ENCODE results near the gene DDX49. TPM values are rescaled to one million over a fixed set of nuclear protein-coding genes. Genes with fewer than 3 reads are reported as not detected.

The DDX49 gene
- total RNA-seq, 1 experiment from 2014 or later: 47.9 TPM

DNA sequence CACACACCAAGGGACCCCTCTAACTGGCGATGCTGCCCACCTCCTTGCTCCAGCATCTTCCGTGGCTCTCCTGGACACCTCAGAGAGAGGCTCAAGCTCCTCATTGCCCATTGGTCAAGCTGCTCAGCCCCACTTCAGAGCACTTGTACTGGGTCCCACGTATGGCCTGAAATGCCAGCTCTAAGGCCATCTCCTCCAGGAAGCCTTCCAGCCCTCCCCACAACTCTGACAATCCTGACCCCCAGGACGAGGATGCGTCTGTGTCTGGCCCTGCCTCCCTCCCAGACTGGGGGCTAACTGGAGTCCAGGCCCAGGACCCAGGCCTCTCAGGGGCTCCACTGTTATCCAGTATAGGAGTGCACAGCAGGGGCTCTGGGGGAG, 29.5 kb downstream of the DDX49 start:
- Mint-ChIP-seq H3K27me3 (ENCODE audit: low read depth) (peaks cover 11% of the 10 kb centered on the region), H3K4me1 (no peaks in the 10 kb centered on the region), H3K36me3 (no peaks in the 10 kb centered on the region), H3K27ac (no peak overlapping the region), H3K4me3 (no peak overlapping the region), H3K9me3 (no peaks in the 10 kb centered on the region)
- no peak for DNase-seq (ENCODE audit: low spot score)
- ChIA-PET POLR2A (no interaction called here), CTCF (interaction anchor here (1.0 kb wide), 1 partner anchor 38 kb away, joined by 3 read pairs; no protein-coding TSS in a partner anchor)
- TF ChIP-seq ZBTB21 (CRISPR knock-in tag; IDR thresholded peaks at IDR 0.05; ENCODE audit: borderline replicate concordance) (no peak), PRRX2 (CRISPR knock-in tag; IDR thresholded peaks at IDR 0.05) (no peak), ZNF671 (CRISPR knock-in tag; IDR thresholded peaks at IDR 0.05) (no peak), ZNF219 (CRISPR knock-in tag; IDR thresholded peaks at IDR 0.05; ENCODE audit: borderline replicate concordance) (no peak), ZNF396 (CRISPR knock-in tag; IDR thresholded peaks at IDR 0.05; ENCODE audit: borderline replicate concordance) (no peak), ZNF121 (CRISPR knock-in tag; IDR thresholded peaks at IDR 0.05) (no peak), EMX1 (CRISPR knock-in tag; IDR thresholded peaks at IDR 0.05) (no peak), FOXK1 (CRISPR knock-in tag; IDR thresholded peaks at IDR 0.05) (no peak)
- TF ChIP-seq, protein P1, sequence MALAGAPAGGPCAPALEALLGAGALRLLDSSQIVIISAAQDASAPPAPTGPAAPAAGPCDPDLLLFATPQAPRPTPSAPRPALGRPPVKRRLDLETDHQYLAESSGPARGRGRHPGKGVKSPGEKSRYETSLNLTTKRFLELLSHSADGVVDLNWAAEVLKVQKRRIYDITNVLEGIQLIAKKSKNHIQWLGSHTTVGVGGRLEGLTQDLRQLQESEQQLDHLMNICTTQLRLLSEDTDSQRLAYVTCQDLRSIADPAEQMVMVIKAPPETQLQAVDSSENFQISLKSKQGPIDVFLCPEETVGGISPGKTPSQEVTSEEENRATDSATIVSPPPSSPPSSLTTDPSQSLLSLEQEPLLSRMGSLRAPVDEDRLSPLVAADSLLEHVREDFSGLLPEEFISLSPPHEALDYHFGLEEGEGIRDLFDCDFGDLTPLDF (CRISPR knock-in tag; IDR thresholded peaks at IDR 0.05): no peak
- ATAC-seq: no peak

DNA sequence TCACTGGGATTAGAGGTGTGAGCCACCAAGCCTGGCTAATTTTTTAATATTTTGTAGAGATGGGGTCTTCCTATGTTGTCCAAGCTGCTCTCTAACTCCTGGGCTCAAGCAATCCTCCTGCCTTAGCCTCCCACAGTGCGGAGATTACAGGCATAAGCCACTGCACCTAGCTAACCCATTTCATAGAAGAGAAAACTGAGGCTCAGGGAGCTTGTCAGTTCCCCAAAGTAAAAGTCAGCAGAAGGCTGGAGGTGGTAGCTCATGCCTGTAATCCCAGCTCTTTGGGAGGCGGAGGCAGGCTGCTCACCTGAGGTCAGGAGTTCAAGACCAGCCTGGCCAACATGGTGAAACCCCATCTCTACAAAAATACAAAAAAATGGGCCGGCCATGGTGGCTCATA, 30.3 kb downstream of the DDX49 start:
- no peak overlapping the region for H3K4me3 Mint-ChIP-seq
- DNase-seq (ENCODE audit: low spot score) (no peak), ATAC-seq (no peak)
- no peaks in the 10 kb centered on the region for H3K36me3 Mint-ChIP-seq
- H3K27ac Mint-ChIP-seq: no peak overlapping the region
- H3K9me3 Mint-ChIP-seq: peaks cover 2% of the 10 kb centered on the region; the same call in 1 of the 2 replicates
- H3K4me1 Mint-ChIP-seq: no peaks in the 10 kb centered on the region
- TF ChIP-seq SMAD3 (CRISPR knock-in tag; IDR thresholded peaks at IDR 0.05; ENCODE audit: borderline replicate concordance) (no peak), TEAD1 (CRISPR knock-in tag; IDR thresholded peaks at IDR 0.05) (no peak), JAZF1 (CRISPR knock-in tag; IDR thresholded peaks at IDR 0.05) (no peak), FOXP1 (CRISPR knock-in tag; IDR thresholded peaks at IDR 0.05; ENCODE audit: borderline replicate concordance) (no peak), ESRRA (CRISPR knock-in tag; IDR thresholded peaks at IDR 0.05; ENCODE audit: borderline replicate concordance) (no peak), ZNF317 (CRISPR knock-in tag; IDR thresholded peaks at IDR 0.05; ENCODE audit: borderline replicate concordance, low read depth) (no peak), ZNF219 (CRISPR knock-in tag; IDR thresholded peaks at IDR 0.05; ENCODE audit: borderline replicate concordance) (no peak), SP1 (CRISPR knock-in tag; conservative IDR thresholded peaks at IDR 0.05) (no peak), ZNF423 (CRISPR knock-in tag; IDR thresholded peaks at IDR 0.05) (no peak), SMAD4 (CRISPR knock-in tag; IDR thresholded peaks at IDR 0.05) (no peak), PRRX2 (CRISPR knock-in tag; IDR thresholded peaks at IDR 0.05) (no peak)
- TF ChIP-seq, protein P2, sequence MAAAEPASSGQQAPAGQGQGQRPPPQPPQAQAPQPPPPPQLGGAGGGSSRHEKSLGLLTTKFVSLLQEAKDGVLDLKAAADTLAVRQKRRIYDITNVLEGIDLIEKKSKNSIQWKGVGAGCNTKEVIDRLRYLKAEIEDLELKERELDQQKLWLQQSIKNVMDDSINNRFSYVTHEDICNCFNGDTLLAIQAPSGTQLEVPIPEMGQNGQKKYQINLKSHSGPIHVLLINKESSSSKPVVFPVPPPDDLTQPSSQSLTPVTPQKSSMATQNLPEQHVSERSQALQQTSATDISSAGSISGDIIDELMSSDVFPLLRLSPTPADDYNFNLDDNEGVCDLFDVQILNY (CRISPR knock-in tag; IDR thresholded peaks at IDR 0.05): no peak
- TF ChIP-seq, protein P3, sequence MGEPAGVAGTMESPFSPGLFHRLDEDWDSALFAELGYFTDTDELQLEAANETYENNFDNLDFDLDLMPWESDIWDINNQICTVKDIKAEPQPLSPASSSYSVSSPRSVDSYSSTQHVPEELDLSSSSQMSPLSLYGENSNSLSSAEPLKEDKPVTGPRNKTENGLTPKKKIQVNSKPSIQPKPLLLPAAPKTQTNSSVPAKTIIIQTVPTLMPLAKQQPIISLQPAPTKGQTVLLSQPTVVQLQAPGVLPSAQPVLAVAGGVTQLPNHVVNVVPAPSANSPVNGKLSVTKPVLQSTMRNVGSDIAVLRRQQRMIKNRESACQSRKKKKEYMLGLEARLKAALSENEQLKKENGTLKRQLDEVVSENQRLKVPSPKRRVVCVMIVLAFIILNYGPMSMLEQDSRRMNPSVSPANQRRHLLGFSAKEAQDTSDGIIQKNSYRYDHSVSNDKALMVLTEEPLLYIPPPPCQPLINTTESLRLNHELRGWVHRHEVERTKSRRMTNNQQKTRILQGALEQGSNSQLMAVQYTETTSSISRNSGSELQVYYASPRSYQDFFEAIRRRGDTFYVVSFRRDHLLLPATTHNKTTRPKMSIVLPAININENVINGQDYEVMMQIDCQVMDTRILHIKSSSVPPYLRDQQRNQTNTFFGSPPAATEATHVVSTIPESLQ (CRISPR knock-in tag; IDR thresholded peaks at IDR 0.05): no peak
- ChIA-PET POLR2A (no interaction called here), CTCF (interaction anchor here (0.7 to 1.1 kb wide), 4 partner anchors 11 to 37 kb away, joined by 3 to 9 read pairs (median 4); no protein-coding TSS in a partner anchor)
- peaks cover 8% of the 10 kb centered on the region for H3K27me3 Mint-ChIP-seq (ENCODE audit: low read depth)

DNA sequence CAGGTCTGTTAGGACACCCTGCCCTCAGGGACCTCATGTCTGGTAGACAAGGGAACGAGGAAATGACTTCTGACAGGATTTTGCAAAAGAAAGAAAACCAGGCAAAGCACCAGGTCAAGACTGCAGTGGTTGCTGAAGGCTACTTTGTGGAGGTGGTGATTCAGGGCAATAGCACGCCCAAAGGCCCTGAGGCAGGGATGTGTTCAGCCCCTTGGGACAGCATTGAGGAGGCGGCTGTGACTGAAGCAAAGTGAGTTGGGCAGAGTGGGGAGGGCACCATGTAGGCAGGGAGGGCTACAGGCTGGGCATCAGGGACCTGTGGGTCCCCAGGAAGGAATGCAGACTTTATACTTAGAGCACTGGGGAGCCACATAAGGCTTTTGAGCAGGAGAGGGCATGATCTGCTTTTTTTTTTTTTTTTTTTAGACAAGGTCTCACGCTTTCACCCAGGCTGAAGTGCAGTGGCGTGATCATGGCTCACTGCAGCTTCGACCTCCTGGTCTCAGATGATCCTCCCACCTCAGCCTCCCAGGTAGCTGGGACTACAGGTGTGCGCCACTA, 32.3 kb downstream of the DDX49 start:
- CTCF ChIA-PET: no interaction called here
- H3K36me3 Mint-ChIP-seq: no peaks in the 10 kb centered on the region
- TF ChIP-seq ZNF219 (CRISPR knock-in tag; IDR thresholded peaks at IDR 0.05; ENCODE audit: borderline replicate concordance) (no peak), ZNF671 (CRISPR knock-in tag; IDR thresholded peaks at IDR 0.05) (no peak), CREM (CRISPR knock-in tag; IDR thresholded peaks at IDR 0.05) (no peak), OVOL2 (CRISPR knock-in tag; IDR thresholded peaks at IDR 0.05; ENCODE audit: borderline replicate concordance) (no peak), ZNF396 (CRISPR knock-in tag; IDR thresholded peaks at IDR 0.05; ENCODE audit: borderline replicate concordance) (no peak), NFYB (CRISPR knock-in tag; conservative IDR thresholded peaks at IDR 0.05; ENCODE audit: low read depth) (no peak)
- TF ChIP-seq, protein P4, sequence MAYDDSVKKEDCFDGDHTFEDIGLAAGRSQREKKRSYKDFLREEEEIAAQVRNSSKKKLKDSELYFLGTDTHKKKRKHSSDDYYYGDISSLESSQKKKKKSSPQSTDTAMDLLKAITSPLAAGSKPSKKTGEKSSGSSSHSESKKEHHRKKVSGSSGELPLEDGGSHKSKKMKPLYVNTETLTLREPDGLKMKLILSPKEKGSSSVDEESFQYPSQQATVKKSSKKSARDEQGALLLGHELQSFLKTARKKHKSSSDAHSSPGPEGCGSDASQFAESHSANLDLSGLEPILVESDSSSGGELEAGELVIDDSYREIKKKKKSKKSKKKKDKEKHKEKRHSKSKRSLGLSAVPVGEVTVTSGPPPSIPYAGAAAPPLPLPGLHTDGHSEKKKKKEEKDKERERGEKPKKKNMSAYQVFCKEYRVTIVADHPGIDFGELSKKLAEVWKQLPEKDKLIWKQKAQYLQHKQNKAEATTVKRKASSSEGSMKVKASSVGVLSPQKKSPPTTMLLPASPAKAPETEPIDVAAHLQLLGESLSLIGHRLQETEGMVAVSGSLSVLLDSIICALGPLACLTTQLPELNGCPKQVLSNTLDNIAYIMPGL (CRISPR knock-in tag; IDR thresholded peaks at IDR 0.05): no peak
- TF ChIP-seq, protein P5, sequence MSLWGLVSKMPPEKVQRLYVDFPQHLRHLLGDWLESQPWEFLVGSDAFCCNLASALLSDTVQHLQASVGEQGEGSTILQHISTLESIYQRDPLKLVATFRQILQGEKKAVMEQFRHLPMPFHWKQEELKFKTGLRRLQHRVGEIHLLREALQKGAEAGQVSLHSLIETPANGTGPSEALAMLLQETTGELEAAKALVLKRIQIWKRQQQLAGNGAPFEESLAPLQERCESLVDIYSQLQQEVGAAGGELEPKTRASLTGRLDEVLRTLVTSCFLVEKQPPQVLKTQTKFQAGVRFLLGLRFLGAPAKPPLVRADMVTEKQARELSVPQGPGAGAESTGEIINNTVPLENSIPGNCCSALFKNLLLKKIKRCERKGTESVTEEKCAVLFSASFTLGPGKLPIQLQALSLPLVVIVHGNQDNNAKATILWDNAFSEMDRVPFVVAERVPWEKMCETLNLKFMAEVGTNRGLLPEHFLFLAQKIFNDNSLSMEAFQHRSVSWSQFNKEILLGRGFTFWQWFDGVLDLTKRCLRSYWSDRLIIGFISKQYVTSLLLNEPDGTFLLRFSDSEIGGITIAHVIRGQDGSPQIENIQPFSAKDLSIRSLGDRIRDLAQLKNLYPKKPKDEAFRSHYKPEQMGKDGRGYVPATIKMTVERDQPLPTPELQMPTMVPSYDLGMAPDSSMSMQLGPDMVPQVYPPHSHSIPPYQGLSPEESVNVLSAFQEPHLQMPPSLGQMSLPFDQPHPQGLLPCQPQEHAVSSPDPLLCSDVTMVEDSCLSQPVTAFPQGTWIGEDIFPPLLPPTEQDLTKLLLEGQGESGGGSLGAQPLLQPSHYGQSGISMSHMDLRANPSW (CRISPR knock-in tag; conservative IDR thresholded peaks at IDR 0.05; ENCODE audit: low read depth): no peak

More for the DNA sequence above, 32.3 kb downstream of the DDX49 start:
- ATAC-seq (no peak), DNase-seq (ENCODE audit: low spot score) (no peak)
- Mint-ChIP-seq H3K4me3 (no peak overlapping the region), H3K4me1 (no peaks in the 10 kb centered on the region), H3K27ac (no peak overlapping the region), H3K27me3 (ENCODE audit: low read depth) (peaks cover 4% of the 10 kb centered on the region), H3K9me3 (peaks cover 6% of the 10 kb centered on the region; the same call in 1 of the 2 replicates)
- POLR2A ChIA-PET: no interaction called here

Data from WTC11 (cell line).